Endodermal cell (in vitro differentiated cells): Measurements from ENCODE around the gene ERGIC3. TPM values are rescaled to one million over a fixed set of nuclear protein-coding genes. Genes with fewer than 3 reads are reported as not detected.

Source experiments
- DNase-seq: peaks from one replicate; pipeline ENCODE4 v3.0.0-alpha.2; 2017
- H3K27ac ChIP-seq: 2 replicates; pipeline ENCODE4 v1.5.1; 2013; ENCODE audit warnings: mild to moderate bottlenecking, low read depth, low read length, moderate library complexity
- H3K27me3 ChIP-seq: 2 replicates; pipeline ENCODE4 v1.6.1; 2013; ENCODE audit warnings: mild to moderate bottlenecking, low read length, moderate library complexity; ENCODE audit not compliant: insufficient read depth, control insufficient read depth, poor library complexity, severe bottlenecking
- H3K36me3 ChIP-seq: 2 replicates; pipeline ENCODE4 v1.7.0; 2013; ENCODE audit warnings: mild to moderate bottlenecking, low read length, moderate library complexity; ENCODE audit not compliant: control insufficient read depth, insufficient read depth
- H3K4me1 ChIP-seq: one replicate; pipeline ENCODE4 v1.7.0; 2013; ENCODE audit warnings: low read length; ENCODE audit not compliant: control insufficient read depth, insufficient read depth
- H3K4me3 ChIP-seq: 2 replicates; pipeline ENCODE4 v1.5.1; 2013; ENCODE audit warnings: mild to moderate bottlenecking, low read length, moderate library complexity
- H3K9ac ChIP-seq: 2 replicates; pipeline ENCODE4 v1.6.1; 2013; ENCODE audit warnings: mild to moderate bottlenecking, low read length, moderate library complexity; ENCODE audit not compliant: poor library complexity, severe bottlenecking; ENCODE audit errors: extremely low read depth
- H3K9me3 ChIP-seq: 2 replicates; pipeline ENCODE4 v1.6.1; 2013; ENCODE audit warnings: mild to moderate bottlenecking, low read length, moderate library complexity; ENCODE audit not compliant: control insufficient read depth
- H3K27ac Mint-ChIP-seq: 2 replicates; pipeline ENCODE4 v1.8.0; 2020; ENCODE audit warnings: mixed read lengths
- H3K27me3 Mint-ChIP-seq: 2 replicates; pipeline ENCODE4 v1.8.0; 2021; ENCODE audit warnings: mild to moderate bottlenecking, mixed read lengths; ENCODE audit not compliant: insufficient read depth
- H3K36me3 Mint-ChIP-seq: 2 replicates; pipeline ENCODE4 v1.8.0; 2020; ENCODE audit warnings: low read depth, mixed read lengths
- H3K4me1 Mint-ChIP-seq: 2 replicates; pipeline ENCODE4 v1.8.0; 2020; ENCODE audit warnings: mixed read lengths
- H3K4me3 Mint-ChIP-seq: 2 replicates; pipeline ENCODE4 v1.8.0; 2020; ENCODE audit warnings: mild to moderate bottlenecking, moderate library complexity, mixed read lengths
- H3K9me3 Mint-ChIP-seq: 2 replicates; pipeline ENCODE4 v1.8.0; 2020; ENCODE audit warnings: mild to moderate bottlenecking, mixed read lengths
- WGBS, 2 experiments: methylation state at CpG; one replicate each; pipeline versions ENCODE4 v1.1.5 to v1.1.7; 2013; ENCODE audit warnings: missing lambda C conversion rate in 2 of 2, mixed read lengths in 1 of 2; ENCODE audit not compliant: insufficient coverage in 1 of 2, insufficient read length in 1 of 2; 5-methylcytosine and 5-hydroxymethylcytosine counted together
- total RNA-seq, 2 donors: library from RNA; stranded (reverse); fragmentation: NEBNext Ultra II Directional in 1 of 2; extraction: Animal tissue kit (Norgen Biotek cat#: 25700) in 1 of 2; gene quantifications; 2 replicates in 1 of 2; 3 replicates in 1 of 2; pipeline ENCODE4 v1.2.1, GENCODE V29; 2021
- TF ChIP-seq, protein P1 (sequence below): fragments of 200-600 bp; sonication (generic); conservative IDR thresholded peaks from 2 replicates; pipeline ENCODE4 v1.5.0; 2021; ENCODE audit warnings: antibody characterized with exemption, mild to moderate bottlenecking

ERGIC3 gene
- total RNA-seq, 2 donors from 2014 or later = 217 to 230 TPM

- Mint-ChIP-seq H3K9me3 (peaks cover 11% of the 10 kb centered on the region), H3K27me3 (peaks cover 15% of the 10 kb centered on the region), H3K27ac (no peak overlapping the region), H3K4me3 (no peak overlapping the region), H3K36me3 (no peaks in the 10 kb centered on the region), H3K4me1 (no peaks in the 10 kb centered on the region)
- no peak overlapping the region for H3K4me3 ChIP-seq
- no peak overlapping the region for H3K27ac ChIP-seq
- no peak overlapping the region for H3K9ac ChIP-seq
- no peaks in the 10 kb centered on the region for H3K9me3 ChIP-seq
- H3K4me1 ChIP-seq = no peaks in the 10 kb centered on the region
- no peaks in the 10 kb centered on the region for H3K27me3 ChIP-seq
- DNase-seq = no peak
- WGBS, 2 experiments = 94 to 96% methylated on average over 3 to 4 of the region's 4 CpGs
- no peaks in the 10 kb centered on the region for H3K36me3 ChIP-seq
- TF ChIP-seq, protein P1, sequence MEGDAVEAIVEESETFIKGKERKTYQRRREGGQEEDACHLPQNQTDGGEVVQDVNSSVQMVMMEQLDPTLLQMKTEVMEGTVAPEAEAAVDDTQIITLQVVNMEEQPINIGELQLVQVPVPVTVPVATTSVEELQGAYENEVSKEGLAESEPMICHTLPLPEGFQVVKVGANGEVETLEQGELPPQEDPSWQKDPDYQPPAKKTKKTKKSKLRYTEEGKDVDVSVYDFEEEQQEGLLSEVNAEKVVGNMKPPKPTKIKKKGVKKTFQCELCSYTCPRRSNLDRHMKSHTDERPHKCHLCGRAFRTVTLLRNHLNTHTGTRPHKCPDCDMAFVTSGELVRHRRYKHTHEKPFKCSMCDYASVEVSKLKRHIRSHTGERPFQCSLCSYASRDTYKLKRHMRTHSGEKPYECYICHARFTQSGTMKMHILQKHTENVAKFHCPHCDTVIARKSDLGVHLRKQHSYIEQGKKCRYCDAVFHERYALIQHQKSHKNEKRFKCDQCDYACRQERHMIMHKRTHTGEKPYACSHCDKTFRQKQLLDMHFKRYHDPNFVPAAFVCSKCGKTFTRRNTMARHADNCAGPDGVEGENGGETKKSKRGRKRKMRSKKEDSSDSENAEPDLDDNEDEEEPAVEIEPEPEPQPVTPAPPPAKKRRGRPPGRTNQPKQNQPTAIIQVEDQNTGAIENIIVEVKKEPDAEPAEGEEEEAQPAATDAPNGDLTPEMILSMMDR = no peak
Measured at GRCh38 chr20:35572838-35573237, 31.0 kb downstream of the ERGIC3 start.

DNA sequence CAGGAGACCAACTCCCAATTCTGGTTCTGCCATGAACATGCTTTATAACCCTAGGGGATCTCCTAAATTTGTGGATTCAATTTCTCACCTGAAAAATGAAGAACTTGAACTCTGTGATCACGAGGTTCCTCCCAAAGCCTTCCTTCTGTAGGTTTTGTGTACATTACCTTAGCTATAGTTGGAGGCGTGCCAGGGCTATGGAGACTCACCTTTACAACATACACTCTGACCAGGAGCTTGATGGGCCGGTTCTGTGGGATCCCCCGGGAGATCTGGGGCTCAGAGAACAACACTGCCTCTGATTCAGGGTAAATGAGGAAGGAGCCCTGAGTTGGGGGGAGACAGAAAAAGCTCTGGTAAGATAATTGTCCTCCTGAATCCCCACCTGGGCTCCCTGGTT, 34.1 kb downstream of the ERGIC3 start:
- H3K36me3 Mint-ChIP-seq = no peaks in the 10 kb centered on the region

DNA sequence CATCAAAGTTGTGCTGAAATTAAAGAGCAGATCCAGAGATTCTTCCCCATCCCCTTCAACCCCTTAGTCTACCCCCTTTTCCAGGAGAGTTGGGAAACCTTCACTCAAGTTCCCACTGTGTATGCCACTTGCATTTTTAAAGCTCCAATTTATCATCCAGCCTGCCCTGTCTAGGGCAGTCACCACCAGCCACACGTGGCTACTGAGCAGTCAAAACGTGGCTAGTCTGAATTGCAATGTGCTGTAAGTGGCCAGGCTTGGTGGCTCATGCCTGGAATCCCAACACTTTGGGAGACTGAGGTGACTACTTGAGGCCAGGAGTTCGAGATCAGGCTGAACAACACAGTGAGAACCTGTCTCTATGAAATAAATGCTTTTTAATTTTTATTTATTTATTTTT, 34.9 kb downstream of the ERGIC3 start:
- no peak for DNase-seq
- H3K4me3 Mint-ChIP-seq = no peak overlapping the region
- peaks cover 10% of the 10 kb centered on the region for H3K9me3 Mint-ChIP-seq
- H3K36me3 Mint-ChIP-seq = no peaks in the 10 kb centered on the region
- TF ChIP-seq, protein P1 = no peak
- no peaks in the 10 kb centered on the region for H3K36me3 ChIP-seq
- no peaks in the 10 kb centered on the region for H3K9me3 ChIP-seq
- H3K27me3 ChIP-seq = no peaks in the 10 kb centered on the region
- no peak overlapping the region for H3K27ac ChIP-seq
- H3K4me3 ChIP-seq = no peak overlapping the region
- H3K9ac ChIP-seq = no peak overlapping the region
- H3K27me3 Mint-ChIP-seq = peaks cover 15% of the 10 kb centered on the region
- WGBS, 2 experiments = 76 to 86% methylated on average over 2 to 3 of the region's 3 CpGs
- H3K27ac Mint-ChIP-seq = no peak overlapping the region
- no peaks in the 10 kb centered on the region for H3K4me1 Mint-ChIP-seq
- no peaks in the 10 kb centered on the region for H3K4me1 ChIP-seq

More for the DNA sequence above, 34.1 kb downstream of the ERGIC3 start:
- no peaks in the 10 kb centered on the region for H3K9me3 ChIP-seq
- no peaks in the 10 kb centered on the region for H3K27me3 ChIP-seq
- no peak overlapping the region for H3K27ac Mint-ChIP-seq
- TF ChIP-seq, protein P1 = no peak
- H3K4me3 ChIP-seq = no peak overlapping the region
- DNase-seq = no peak
- no peak overlapping the region for H3K9ac ChIP-seq
- H3K36me3 ChIP-seq = no peaks in the 10 kb centered on the region
- no peaks in the 10 kb centered on the region for H3K4me1 ChIP-seq
- no peak overlapping the region for H3K4me3 Mint-ChIP-seq
- H3K27me3 Mint-ChIP-seq = peaks cover 15% of the 10 kb centered on the region
- peaks cover 11% of the 10 kb centered on the region for H3K9me3 Mint-ChIP-seq
- H3K4me1 Mint-ChIP-seq = no peaks in the 10 kb centered on the region
- no peak overlapping the region for H3K27ac ChIP-seq
- WGBS, 2 experiments = 88 to 94% methylated on average over 2 to 4 of the region's 4 CpGs
